Measurements from ENCODE around the gene LACRT. TPM values are rescaled to one million over a fixed set of nuclear protein-coding genes. Genes with fewer than 3 reads are reported as not detected.
"Not testable (repeated sequence)": the region's sequence is repeated elsewhere in the genome, so short reads cannot be mapped to it uniquely, and the experiment has no call there.

LACRT gene
- total RNA-seq, 1 donor from 2014 or later: not detected

GRCh38 chr12:54639112-54639511 lies 4.4 kb upstream of the LACRT start:
- not testable (repeated sequence) for DNase-seq (ENCODE audit: low read depth, low spot score)

- no peak for DNase-seq (ENCODE audit: low read depth, low spot score)
Measured at GRCh38 chr12:54631988-54632728, 2.5 kb downstream of the LACRT start.

- DNase-seq (ENCODE audit: low read depth, low spot score): no peak
Measured at GRCh38 chr12:54631551-54631950, 3.1 kb downstream of the LACRT start.

GRCh38 chr12:54629925-54630324 lies 4.8 kb downstream of the LACRT start:
- no peak for DNase-seq (ENCODE audit: low read depth, low spot score)

- no peak for DNase-seq (ENCODE audit: low read depth, low spot score)
Measured at GRCh38 chr12:54628186-54628846, 6.4 kb downstream of the LACRT start.

GRCh38 chr12:54627304-54627703 lies 7.4 kb downstream of the LACRT start:
- no peak for DNase-seq (ENCODE audit: low read depth, low spot score)

GRCh38 chr12:54625598-54625997 lies 9.1 kb downstream of the LACRT start:
- no peak for DNase-seq (ENCODE audit: low read depth, low spot score)

- no peak for DNase-seq (ENCODE audit: low read depth, low spot score)
Measured at GRCh38 chr12:54624315-54625279, 10.1 kb downstream of the LACRT start.

GRCh38 chr12:54622463-54623183 lies 12.1 kb downstream of the LACRT start:
- no peak for DNase-seq (ENCODE audit: low read depth, low spot score)

- no peak for DNase-seq (ENCODE audit: low read depth, low spot score)
Measured at GRCh38 chr12:54616933-54617680, 17.6 kb downstream of the LACRT start.

GRCh38 chr12:54612225-54612750 lies 22.4 kb downstream of the LACRT start:
- no peak for DNase-seq (ENCODE audit: low read depth, low spot score)

GRCh38 chr12:54611715-54612149 lies 23.0 kb downstream of the LACRT start:
- no peak for DNase-seq (ENCODE audit: low read depth, low spot score)

GRCh38 chr12:54608769-54609168 lies 25.9 kb downstream of the LACRT start:
- no peak for DNase-seq (ENCODE audit: low read depth, low spot score)

- DNase-seq (ENCODE audit: low read depth, low spot score): no peak
Measured at GRCh38 chr12:54608156-54608555, 26.5 kb downstream of the LACRT start.

- no peak for DNase-seq (ENCODE audit: low read depth, low spot score)
Measured at GRCh38 chr12:54606556-54606955, 28.1 kb downstream of the LACRT start.

GRCh38 chr12:54605138-54605970 lies 29.3 kb downstream of the LACRT start:
- no peak for DNase-seq (ENCODE audit: low read depth, low spot score)

GRCh38 chr12:54604436-54604835 lies 30.3 kb downstream of the LACRT start:
- no peak for DNase-seq (ENCODE audit: low read depth, low spot score)

GRCh38 chr12:54603872-54604271 lies 30.8 kb downstream of the LACRT start:
- DNase-seq (ENCODE audit: low read depth, low spot score): no peak

GRCh38 chr12:54603173-54603814 lies 31.4 kb downstream of the LACRT start:
- peak; percentile 22 for DNase-seq (ENCODE audit: low read depth, low spot score)
